ENCODE measurements around the gene ZFYVE9. TPM values are rescaled to one million over a fixed set of nuclear protein-coding genes. Genes with fewer than 3 reads are reported as not detected.
A peak's percentile ranks its signal among the peaks of the same experiment; 100 is the strongest.

ZFYVE9 gene
- total and polyA plus RNA-seq, 2 of the 13 experiments (the other 11 are each of a cell fraction or from before 2014, with no cell fraction given) = 9.2 to 19.8 TPM

- TF ChIP-seq GMEB1 (CRISPR knock-in tag; IDR thresholded peaks at IDR 0.05; ENCODE audit: borderline replicate concordance) (peak; percentile 17; the same call in 1 of the 2 replicates), HDAC6 (IDR thresholded peaks at IDR 0.05; ENCODE audit: low read depth, low read length) (no peak), NR1H2 (CRISPR knock-in tag; IDR thresholded peaks at IDR 0.05; ENCODE audit: borderline replicate concordance, low read depth) (no peak), ZBTB1 (CRISPR knock-in tag; IDR thresholded peaks at IDR 0.05; ENCODE audit: borderline replicate concordance) (no peak), ATF7 (IDR thresholded peaks at IDR 0.05) (no peak), ATF7 (CRISPR knock-in tag; IDR thresholded peaks at IDR 0.05) (no peak), ZNF670 (CRISPR knock-in tag; IDR thresholded peaks at IDR 0.05; ENCODE audit: borderline replicate concordance) (no peak), IRF2 (CRISPR knock-in tag; IDR thresholded peaks at IDR 0.05) (peak; percentile 67; the same call in 1 of the 2 replicates), GLI4 (CRISPR knock-in tag; IDR thresholded peaks at IDR 0.05; ENCODE audit: borderline replicate concordance) (no peak), ZNF564 (CRISPR knock-in tag; IDR thresholded peaks at IDR 0.05) (no peak), GFI1 (CRISPR knock-in tag; IDR thresholded peaks at IDR 0.05; ENCODE audit: borderline replicate concordance) (0 out of 2 replicates have a peak, but pooled peaks have one; percentile 52), ZNF33B (CRISPR knock-in tag; IDR thresholded peaks at IDR 0.05) (no peak), ZNF264 (CRISPR knock-in tag; IDR thresholded peaks at IDR 0.05) (no peak), ELF1 (CRISPR knock-in tag; IDR thresholded peaks at IDR 0.05) (no peak; the same call in 1 of the 2 replicates), HOXA7 (CRISPR knock-in tag; IDR thresholded peaks at IDR 0.05) (no peak), ZNF891 (CRISPR knock-in tag; IDR thresholded peaks at IDR 0.05) (no peak), ZNF703 (CRISPR knock-in tag; IDR thresholded peaks at IDR 0.05; ENCODE audit: borderline replicate concordance) (no peak), ZNF790 (CRISPR knock-in tag; IDR thresholded peaks at IDR 0.05; ENCODE audit: borderline replicate concordance) (no peak), ZNF784 (CRISPR knock-in tag; IDR thresholded peaks at IDR 0.05; ENCODE audit: borderline replicate concordance) (peak; percentile 56; the same call in 1 of the 2 replicates), HNRNPLL (IDR thresholded peaks at IDR 0.05; ENCODE audit: low read depth, low read length, poor library complexity, severe bottlenecking) (no peak), SMAD9 (CRISPR knock-in tag; IDR thresholded peaks at IDR 0.05) (no peak)
- TF ChIP-seq, protein P1, sequence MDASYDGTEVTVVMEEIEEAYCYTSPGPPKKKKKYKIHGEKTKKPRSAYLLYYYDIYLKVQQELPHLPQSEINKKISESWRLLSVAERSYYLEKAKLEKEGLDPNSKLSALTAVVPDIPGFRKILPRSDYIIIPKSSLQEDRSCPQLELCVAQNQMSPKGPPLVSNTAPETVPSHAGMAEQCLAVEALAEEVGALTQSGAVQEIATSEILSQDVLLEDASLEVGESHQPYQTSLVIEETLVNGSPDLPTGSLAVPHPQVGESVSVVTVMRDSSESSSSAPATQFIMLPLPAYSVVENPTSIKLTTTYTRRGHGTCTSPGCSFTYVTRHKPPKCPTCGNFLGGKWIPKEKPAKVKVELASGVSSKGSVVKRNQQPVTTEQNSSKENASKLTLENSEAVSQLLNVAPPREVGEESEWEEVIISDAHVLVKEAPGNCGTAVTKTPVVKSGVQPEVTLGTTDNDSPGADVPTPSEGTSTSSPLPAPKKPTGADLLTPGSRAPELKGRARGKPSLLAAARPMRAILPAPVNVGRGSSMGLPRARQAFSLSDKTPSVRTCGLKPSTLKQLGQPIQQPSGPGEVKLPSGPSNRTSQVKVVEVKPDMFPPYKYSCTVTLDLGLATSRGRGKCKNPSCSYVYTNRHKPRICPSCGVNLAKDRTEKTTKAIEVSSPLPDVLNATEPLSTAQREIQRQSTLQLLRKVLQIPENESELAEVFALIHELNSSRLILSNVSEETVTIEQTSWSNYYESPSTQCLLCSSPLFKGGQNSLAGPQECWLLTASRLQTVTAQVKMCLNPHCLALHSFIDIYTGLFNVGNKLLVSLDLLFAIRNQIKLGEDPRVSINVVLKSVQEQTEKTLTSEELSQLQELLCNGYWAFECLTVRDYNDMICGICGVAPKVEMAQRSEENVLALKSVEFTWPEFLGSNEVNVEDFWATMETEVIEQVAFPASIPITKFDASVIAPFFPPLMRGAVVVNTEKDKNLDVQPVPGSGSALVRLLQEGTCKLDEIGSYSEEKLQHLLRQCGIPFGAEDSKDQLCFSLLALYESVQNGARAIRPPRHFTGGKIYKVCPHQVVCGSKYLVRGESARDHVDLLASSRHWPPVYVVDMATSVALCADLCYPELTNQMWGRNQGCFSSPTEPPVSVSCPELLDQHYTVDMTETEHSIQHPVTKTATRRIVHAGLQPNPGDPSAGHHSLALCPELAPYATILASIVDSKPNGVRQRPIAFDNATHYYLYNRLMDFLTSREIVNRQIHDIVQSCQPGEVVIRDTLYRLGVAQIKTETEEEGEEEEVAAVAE (CRISPR knock-in tag; IDR thresholded peaks at IDR 0.05; ENCODE audit: borderline replicate concordance) = no peak
Observed at GRCh38 chr1:52098139-52098871, 43.6 kb upstream of the ZFYVE9 start (continued).

All from HepG2 (cell line).